ELR (cell line): ENCODE data around the gene SAXO2.
"Not testable (repeated sequence)": the region's sequence is repeated elsewhere in the genome, so short reads cannot be mapped to it uniquely, and the experiment has no call there.

Experiments
- DNase-seq: peaks from one replicate; pipeline ENCODE4 v3.0.0-alpha.2; 2015; ENCODE audit warnings: low read depth

Gene SAXO2, protein sequence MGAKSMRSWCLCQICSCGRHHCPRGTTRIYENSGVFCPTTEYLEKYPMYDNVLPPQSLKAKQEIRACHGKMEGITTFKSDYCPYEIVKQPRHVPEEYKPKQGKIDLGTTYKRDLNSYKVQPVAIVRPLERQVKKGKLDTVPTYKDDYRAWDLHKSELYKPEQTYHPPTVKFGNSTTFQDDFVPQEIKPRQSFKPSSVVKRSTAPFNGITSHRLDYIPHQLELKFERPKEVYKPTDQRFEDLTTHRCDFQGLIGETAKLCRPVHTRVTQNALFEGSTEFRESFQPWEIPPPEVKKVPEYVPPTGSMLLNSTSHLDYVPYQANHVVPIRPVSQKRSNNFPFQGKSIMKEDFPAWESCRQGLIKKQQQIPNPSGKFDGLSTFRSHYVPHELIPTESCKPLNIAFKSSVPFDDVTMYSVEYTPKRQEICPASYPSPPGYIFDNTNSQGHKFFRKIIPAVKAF

DNA sequence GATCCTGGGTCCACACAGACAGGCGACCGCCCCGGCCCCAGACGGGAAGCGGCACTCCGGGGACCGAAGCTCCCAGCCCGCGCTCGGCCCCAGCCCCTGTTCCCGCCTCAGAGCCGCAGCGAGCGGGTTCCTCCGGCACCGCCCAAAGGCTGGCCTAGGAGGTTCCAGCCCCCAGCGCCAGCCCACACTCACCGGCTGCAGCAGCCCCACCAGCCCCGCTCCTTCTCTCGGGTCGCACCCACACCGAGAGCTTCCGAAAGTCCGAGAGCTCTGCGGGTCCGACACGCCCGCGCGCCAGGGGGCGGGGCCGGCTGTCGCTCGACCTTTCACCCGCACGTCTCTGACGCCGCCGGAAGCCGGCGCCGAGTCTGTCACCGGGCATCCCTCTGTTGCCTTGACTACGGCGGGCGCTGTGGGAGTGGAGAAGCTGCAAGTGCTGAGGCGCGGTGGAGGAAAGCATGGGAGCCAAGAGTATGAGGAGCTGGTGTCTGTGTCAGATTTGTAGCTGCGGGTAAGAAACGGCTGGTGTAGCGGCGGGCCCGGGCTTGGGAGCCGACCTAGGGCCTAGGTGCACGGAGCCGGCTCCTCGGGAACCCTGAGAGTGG is at the start of gene SAXO2, which contains the start of gene EFL1:
Gene SAXO2, plus strand, starts transcription at position 397 of the 605 bp plus-strand sequence. Its CDS starts 62 bp downstream, at position 459.
Gene EFL1, minus strand, starts transcription at position 313 of the 605 bp plus-strand sequence. CDS start 956 bp downstream, outside the sequence.
- peak; percentile 88 for DNase-seq

DNA sequence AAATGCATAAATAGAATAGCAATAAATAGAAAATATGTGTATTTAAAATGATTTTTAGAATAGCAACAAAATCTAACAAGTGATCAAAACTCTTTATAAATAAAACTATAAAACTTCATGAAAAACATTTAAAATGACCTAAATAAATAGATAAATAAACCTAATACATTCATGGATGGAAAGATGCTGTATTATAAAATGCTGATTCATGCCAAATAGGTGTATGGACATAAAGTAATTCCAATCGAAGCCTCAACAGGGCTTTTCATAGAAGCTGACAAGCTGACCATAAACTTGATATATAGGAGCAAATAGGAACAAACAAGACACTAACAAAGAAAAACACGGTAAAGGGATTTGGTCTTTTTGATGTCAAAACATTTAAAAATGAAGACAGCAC is 46.5 kb upstream of the SAXO2 start:
- DNase-seq, result not testable (repeated sequence)

DNA sequence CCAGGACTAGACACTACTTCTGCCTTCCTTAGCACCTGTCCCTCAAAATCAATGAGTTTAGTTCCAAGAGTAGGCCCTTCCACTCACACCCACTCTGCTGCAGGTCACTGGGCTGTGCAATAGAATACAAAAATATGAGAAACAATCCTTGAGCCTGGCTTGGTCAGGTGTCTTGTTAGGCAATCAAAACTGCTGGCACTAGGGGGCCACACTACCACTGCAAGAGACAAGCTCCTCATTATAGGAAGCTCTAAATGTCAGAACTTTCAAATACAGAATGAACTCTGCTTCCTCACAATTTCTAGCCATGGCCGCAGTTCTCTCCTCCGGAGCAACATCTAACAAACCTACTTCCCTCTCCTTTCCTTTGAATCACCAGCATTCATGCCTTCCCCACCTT is 41.1 kb upstream of the SAXO2 start:
- peak; percentile 39 for DNase-seq

DNA sequence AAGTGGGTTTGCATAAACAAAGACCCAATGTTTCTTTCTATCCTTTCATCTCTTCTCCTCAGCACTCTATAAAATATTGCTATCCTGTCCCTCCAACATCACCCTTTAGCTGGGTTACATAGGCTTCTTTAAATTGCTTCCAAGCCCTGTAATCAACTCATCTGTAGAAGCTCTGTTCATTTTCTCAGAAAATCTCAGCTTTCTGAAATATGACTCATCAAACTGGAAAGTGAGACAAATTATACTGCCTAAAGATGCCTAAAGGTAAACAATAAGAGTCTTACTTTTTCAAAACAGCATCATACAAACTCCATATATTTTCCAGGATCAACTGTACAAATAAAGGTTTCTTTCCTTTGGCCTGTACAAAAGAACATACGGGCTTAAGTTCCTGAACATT is 33.9 kb upstream of the SAXO2 start:
- peak; percentile 40 for DNase-seq

DNA sequence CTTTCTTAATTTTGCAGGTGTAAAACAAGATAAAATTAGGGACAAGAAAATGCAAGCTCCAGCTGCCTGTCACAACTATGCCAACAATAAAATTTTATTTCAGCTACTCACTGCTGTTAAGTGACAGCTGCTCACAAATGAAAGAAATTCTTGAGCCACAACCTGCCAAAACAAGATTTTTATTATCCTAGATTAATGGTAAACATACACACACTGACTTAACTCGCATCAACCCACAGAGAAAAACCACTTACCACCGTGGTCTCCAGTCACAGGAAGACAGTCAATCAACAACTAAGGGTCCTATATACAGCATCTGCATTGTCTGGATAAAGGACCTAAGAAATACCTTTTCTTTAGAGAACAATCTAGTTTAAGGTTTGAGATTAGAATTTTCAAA is 31.4 kb upstream of the SAXO2 start:
- DNase-seq, result no peak

DNA sequence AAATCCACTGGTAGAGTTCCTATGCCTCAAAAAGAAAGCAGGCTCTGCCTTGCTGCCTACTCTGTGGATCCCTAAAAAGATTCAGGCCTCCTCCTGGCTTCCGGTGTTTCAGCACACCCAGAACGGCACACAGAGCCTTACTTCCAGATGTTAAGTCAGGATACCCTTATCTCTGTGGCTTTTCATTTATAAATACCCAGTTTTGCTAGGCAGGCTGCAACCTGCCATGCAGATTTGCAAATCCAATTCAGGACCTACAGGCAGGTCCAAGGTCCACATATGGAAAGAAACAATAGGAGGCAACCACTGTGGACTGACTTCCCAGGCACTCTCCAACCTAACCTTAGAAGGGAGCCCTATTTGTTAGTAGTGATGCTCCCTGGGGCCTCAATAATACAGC is 30.8 kb upstream of the SAXO2 start:
- no peak for DNase-seq

DNA sequence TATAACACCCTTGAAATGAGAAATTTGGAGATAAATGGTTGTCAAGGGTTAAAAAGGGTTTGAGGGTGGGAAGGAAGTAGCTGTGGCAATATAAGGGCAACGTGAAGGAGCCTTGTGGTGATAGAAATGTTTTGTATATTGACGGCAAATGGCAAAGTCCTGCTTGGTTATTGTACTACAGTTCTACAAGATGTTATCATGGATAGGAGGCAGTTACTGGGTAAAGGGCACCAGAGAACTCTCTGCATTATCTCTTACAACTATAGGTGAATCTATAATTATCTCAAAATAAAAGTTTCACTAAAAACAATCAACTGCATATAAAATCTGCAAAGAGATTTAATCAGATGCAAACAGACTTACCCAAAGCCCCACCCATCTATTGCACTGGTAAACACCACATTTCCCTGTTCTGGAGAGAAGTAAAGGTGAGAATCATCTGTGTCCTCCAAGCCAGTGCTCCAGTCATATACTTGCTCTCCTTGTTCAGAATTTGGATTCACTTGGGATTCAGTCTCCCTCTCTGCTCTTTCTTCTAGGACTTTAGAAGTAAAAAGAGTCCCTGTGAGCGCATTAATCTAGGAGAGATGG is 24.6 kb upstream of the SAXO2 start:
- DNase-seq, result not testable (repeated sequence)

DNA sequence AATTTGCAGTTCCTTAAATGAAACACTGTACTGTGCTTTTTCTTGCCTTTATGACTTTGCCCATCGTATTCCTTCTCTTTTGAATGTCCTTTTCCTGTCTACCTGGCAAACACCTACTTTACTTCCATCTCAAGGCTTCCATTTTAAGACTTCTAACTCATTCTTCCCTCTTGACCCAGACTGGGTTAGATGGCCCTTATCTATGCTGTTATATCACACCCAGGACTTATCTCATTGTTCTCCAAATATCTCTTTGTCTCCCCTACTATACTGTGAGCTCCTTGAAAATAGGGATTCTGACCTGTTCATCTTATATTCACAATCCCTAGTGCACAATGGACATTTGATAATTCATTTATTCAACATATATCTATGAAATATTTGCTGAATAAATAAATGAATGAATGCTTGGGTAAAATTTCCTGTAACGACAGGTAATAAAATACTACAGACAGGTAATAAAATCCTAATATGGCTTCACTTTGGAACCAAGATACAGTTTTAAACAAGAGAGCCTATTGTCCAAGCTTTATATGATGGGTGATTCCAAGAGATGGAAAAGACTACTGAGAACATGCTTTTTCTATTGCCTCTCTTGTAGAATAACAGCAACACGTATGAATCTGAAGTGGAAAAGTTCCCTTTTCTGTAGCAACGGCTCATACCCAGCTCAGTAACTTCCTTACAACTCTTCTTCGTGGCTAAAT is 22.8 kb upstream of the SAXO2 start:
- no peak for DNase-seq

DNA sequence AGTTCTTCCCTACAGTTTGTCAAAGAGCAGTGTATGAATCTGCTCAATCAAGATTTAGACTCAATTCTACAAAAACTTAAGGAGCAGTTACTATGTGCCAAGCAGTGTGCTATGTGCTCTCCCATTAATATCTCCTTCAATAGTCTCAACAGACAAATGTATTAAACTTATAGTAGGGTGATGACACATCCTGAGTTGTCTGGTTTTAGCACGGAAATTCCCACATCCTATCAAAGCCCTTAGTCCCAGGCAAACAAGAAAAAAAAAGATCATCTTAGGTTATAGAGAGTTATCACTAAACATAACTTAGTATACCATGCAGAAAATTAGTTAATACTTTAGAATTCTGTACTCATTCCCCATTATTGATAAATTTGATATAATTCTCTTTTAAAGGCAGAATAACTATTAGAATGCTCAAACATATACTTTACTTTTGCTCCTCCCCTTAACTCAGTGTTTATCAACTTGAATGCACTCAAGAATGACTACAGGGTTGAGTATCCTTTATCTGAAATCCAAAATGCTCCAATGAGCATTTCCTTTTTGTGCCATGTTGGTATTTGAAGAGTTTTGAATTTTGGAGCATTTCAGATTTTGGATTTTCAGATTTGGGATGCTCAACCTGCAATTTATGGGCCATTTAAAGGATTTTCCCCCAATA is 20.6 kb upstream of the SAXO2 start:
- peak; percentile 78 for DNase-seq

DNA sequence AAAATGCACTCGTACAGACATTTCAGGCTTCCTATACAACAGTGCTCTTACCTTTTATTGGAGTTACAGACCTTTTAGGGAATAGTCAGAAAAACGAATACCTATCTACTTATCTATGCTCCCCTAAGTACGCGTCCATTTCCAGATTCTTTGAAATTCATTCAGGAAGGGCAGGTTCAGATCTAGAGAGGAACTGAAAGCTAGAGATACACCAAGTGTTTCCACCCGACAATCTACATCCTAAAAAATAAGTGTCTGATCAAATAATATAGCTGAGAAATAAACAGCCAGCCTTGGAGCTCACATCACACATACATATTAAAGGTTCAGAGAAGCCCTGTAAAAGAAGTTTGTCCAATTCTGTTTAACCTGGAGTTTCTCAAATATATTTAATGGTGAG is 19.0 kb upstream of the SAXO2 start:
- not testable (repeated sequence) for DNase-seq

DNA sequence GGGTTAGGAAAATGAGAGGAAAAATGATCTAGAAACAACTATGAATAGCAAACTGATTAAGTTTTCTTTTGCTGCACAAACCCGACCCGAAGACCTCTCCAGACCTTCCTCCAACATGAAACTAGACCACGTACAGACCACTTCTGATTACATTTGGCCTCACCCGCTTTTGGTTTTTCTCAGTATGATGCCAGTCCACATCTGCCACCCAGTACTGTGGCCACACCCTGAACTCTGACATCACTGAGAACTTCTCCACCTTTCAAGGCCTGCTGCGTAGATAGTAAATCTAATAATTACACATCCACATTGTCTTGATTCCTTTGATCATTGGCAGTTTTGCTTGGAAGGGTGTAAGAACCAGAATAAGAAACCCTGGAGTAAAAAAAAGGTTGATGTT is 16.7 kb upstream of the SAXO2 start:
- DNase-seq, result not testable (repeated sequence)

DNA sequence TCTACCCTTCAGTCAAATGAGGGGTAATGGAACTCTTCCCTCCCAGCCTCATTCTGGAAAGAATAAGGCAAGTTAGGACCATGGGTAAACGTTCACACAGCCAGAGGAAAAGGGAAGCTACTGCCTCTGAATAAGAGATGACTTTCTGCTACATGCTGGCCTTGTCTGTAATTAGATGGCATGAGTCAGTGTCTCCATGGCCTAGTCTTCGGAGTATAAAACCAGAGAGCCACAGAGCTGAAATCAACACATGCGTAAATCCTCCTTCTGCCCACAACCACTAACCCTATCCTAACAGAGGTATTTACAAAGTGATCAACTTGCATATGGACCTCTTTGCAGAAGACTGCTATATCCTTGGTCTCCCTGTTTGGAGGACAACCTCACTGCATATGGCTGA is 14.4 kb upstream of the SAXO2 start:
- DNase-seq, result peak; percentile 35

DNA sequence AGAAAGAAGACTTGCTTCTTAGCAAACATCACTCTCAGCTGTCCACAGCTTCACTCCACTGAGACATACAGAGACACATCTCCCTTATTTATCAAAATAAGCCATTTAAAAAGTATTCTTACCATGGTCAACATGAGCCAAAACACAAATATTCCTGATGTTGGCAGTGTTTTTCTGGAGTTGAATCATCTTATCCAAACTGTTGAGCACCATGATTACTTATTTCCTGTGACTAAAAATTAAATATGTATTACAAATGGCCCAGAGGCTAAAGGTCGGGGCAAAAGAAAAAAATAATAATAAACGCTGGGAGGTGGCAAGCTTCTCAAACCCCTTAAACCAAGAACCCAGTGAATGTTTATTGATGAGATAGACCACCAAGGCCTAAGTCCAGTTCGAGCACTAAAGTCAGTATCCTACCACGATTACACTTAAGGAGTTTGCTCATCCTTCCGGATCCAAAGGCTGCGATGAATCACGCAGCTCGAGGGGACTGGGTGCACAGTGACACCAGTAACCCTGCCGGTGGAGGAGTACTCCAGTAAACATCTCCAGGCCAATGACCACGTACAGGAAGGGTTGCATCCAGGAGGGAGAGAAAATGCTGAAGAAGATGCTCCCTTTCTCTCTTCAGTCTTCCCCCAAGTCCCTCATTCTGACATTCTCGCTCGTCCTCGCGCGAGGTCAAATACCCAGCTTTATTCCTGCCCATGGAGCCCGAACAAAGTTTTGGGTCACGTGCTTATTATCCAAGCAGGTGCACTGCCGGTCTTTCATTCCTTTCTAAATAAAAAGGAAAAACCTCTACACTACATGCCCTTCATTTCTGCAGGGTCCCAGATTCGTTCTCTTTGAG is 824 bp upstream of the SAXO2 start:
- DNase-seq, result peak; percentile 88

DNA sequence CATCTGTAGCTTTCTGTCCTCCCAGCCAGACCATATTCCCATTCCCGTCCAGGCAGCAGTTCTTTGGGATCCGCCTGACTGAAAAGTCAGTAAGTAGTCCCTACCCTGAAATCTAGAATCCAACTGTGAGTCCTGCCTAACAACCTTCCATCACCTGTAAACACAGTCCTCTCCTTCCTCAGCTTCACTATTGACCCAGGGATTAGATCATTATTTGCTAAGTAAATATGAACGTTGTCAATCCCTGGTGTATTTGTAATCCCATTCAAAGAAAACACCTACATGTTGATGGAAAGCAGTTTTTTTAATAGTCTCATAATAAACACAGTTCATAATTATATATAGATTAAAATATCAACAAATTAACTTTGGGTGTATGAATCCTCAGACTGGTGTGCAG is 732 bp downstream of the SAXO2 start:
- DNase-seq, result peak; percentile 8

DNA sequence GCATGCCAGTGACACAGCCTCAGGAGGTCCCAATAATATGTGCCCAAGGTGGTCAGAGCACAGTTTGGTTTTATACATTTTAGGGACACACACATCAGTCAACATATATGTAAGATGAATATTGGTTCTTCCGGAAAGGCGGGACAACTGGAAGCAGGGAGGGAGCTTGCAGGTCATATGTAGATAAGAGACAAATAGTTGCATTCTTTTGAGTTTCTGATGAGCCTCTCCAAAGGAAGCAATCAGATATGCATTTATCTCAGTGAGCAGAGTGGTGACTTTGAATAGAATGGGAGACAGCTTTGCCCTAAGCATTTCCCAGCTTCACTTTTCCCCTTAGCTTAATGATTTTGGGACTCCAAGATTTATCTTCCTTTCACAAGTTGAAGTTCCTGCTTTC is 4.5 kb downstream of the SAXO2 start:
- not testable (repeated sequence) for DNase-seq

DNA sequence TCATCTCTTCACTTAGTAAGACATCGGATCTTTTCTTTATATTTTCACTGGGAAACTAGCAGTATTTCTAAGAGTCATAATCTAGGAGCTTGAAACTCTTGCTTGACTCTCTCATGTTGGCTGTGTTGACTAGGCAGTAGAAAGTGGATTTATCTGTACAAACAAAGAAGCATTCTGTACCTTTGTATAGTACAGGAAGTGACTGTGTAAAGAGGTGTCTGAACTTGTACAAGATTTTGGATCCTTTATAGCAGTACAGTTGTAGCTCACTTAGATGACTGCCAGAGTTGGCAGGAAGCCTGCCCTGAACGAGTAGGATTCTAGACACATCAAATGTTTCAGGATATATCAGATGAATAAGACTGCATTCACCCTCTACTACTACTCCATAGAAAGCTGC is 5.8 kb downstream of the SAXO2 start:
- DNase-seq, result not testable (repeated sequence)

DNA sequence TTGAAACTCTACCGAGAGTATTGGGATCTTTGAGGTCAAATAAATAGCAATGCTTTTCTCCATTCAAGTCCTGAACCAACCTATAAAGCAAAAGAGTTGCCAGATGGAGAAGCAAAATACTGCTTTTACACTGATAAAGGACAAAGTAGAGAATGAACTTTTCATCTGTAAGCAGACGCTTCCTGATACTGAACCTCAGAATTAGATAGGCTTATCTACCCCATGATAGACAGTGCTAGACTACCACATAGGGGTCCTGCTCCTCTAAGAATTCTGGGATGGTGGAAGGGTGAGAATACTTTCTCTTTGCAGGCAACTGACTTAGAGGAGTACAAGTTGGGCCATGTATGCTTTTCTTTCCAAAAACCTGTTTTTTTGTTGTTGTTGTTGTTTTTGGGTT is 9.5 kb downstream of the SAXO2 start:
- DNase-seq, result no peak

DNA sequence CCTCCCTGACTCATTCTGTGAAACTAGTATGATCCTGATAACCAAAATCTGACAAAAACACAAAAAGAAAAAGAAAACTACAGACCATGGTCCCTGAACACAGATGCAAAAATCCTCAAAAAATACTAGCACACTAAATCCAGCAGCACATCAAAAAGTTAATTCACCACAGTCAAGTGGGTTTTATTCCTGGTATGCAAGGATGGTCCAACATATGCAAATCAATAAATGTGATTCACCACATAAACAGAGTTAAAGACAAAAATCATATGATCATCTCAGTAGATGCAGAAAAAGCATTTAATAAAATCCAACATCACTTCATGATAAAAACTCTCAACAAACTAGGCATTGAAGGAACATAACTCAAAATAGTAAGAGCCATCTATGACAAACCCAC is 12.8 kb downstream of the SAXO2 start:
- DNase-seq, result no peak

DNA sequence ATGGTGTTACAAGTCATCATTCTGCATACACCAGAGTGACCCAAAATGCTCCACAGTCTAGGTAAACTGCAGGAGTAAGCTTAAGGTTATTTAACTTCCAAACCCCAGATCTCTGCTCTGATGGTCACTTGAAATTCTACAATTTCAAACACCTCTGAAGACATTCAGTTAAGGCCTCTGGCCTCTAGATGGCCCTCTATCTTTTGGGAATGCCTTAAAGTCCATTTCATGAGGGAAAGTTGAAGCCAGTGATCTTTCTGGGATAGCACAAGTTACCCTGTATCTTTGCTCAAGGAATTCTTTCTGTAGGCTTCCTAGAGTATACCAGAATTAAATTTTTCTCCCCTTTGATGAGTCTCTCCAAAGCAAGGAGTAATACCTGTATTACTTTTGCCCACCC is 18.7 kb downstream of the SAXO2 start:
- DNase-seq, result not testable (repeated sequence)

DNA sequence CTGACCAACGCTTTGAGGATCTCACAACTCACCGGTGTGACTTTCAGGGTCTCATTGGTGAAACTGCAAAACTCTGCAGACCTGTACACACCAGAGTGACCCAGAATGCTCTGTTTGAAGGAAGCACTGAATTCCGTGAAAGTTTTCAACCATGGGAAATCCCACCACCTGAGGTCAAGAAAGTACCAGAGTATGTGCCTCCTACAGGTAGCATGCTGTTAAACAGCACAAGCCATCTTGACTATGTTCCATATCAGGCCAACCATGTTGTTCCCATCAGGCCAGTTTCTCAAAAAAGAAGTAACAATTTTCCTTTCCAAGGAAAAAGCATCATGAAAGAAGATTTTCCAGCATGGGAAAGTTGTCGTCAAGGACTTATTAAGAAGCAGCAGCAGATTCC is 19.8 kb downstream of the SAXO2 start:
- DNase-seq, result not testable (repeated sequence)

DNA sequence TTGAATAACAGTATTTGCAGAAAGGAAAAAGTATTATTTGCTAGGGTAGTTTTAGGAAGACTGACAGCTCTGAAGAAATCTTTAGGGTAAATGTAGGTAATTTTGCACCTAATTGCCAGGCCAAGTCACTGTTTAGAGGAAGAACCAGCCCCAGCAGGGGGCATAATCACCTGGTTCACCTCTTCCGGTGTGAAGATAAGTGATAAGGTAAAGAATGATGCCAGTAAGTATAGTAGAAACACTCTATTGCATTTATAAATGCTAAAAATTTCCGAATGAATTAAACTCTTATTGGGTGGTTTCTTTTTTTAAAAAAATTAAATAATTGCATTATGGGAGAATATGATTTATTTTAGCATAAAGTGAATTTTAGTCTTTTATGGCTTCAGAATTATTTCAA is 21.8 kb downstream of the SAXO2 start:
- DNase-seq, result not testable (repeated sequence)
